Trophoblast cell (in vitro differentiated cells and primary cell): ENCODE results near the gene SLC25A1. TPM values are rescaled to one million over a fixed set of nuclear protein-coding genes. Genes with fewer than 3 reads are reported as not detected.

Source experiments
- DNase-seq, 2 donors: peaks; one replicate each; pipeline ENCODE4 v3.0.0-alpha.2; 2016
- H2AFZ ChIP-seq: 2 replicates; pipeline ENCODE4 v1.6.1; 2013; ENCODE audit warnings: low read length, moderate library complexity, mild to moderate bottlenecking; ENCODE audit not compliant: insufficient read depth, poor library complexity
- H2AK5ac ChIP-seq: 2 replicates; pipeline ENCODE4 v1.6.1; 2013; ENCODE audit warnings: mild to moderate bottlenecking, low read length
- H2BK120ac ChIP-seq: 2 replicates; pipeline ENCODE4 v1.6.1; 2013; ENCODE audit warnings: low read length, mild to moderate bottlenecking, moderate library complexity; ENCODE audit not compliant: insufficient read depth, poor library complexity
- H2BK12ac ChIP-seq: 2 replicates; pipeline ENCODE4 v1.6.1; 2013; ENCODE audit warnings: mild to moderate bottlenecking, low read length, moderate library complexity
- H2BK5ac ChIP-seq: 2 replicates; pipeline ENCODE4 v1.6.1; 2013; ENCODE audit warnings: low read length, low read depth, moderate library complexity, mild to moderate bottlenecking; ENCODE audit not compliant: poor library complexity
- H3K14ac ChIP-seq: 2 replicates; pipeline ENCODE4 v1.6.1; 2013; ENCODE audit warnings: mild to moderate bottlenecking, low read length
- H3K18ac ChIP-seq: 2 replicates; pipeline ENCODE4 v1.6.1; 2013; ENCODE audit warnings: mild to moderate bottlenecking, low read length
- H3K23ac ChIP-seq: 2 replicates; pipeline ENCODE4 v1.6.1; 2013; ENCODE audit warnings: low read length
- H3K27ac ChIP-seq: 2 replicates; pipeline ENCODE4 v1.5.1; 2013; ENCODE audit warnings: low read depth, mild to moderate bottlenecking, inconsistent platforms, low read length, moderate library complexity
- H3K27me3 ChIP-seq: 2 replicates; pipeline ENCODE4 v1.6.1; 2013; ENCODE audit warnings: inconsistent platforms, mild to moderate bottlenecking, low read length, moderate library complexity; ENCODE audit not compliant: insufficient read depth
- H3K36me3 ChIP-seq, 2 experiments: 1 replicate in 1 of 2; 2 replicates in 1 of 2; pipeline ENCODE4 v1.6.1; 2013; ENCODE audit warnings: low read length in 2 of 2, mild to moderate bottlenecking in 2 of 2, moderate library complexity in 1 of 2; ENCODE audit not compliant: insufficient read depth in 2 of 2, control insufficient read depth in 1 of 2
- H3K4ac ChIP-seq: 2 replicates; pipeline ENCODE4 v1.6.1; 2013; ENCODE audit warnings: low read depth, mild to moderate bottlenecking, low read length, moderate library complexity
- H3K4me1 ChIP-seq, 2 experiments: 1 replicate in 1 of 2; 2 replicates in 1 of 2; pipeline ENCODE4 v1.6.1; 2013; ENCODE audit warnings: low read length in 2 of 2, mild to moderate bottlenecking in 2 of 2, moderate library complexity in 1 of 2; ENCODE audit not compliant: insufficient read depth in 2 of 2, control insufficient read depth in 1 of 2
- H3K4me2 ChIP-seq: 2 replicates; pipeline ENCODE4 v1.6.1; 2013; ENCODE audit warnings: inconsistent platforms, mild to moderate bottlenecking, low read length, moderate library complexity
- H3K4me3 ChIP-seq: 2 replicates; pipeline ENCODE4 v1.5.1; 2013; ENCODE audit warnings: mild to moderate bottlenecking, low read depth, low read length, inconsistent platforms
- H3K79me1 ChIP-seq: one replicate; pipeline ENCODE4 v1.6.1; 2013; ENCODE audit warnings: low read length
- H3K79me2 ChIP-seq: 2 replicates; pipeline ENCODE4 v1.6.1; 2013; ENCODE audit warnings: low read length, mild to moderate bottlenecking; ENCODE audit not compliant: control insufficient read depth, insufficient read depth, poor library complexity
- H3K9ac ChIP-seq: 2 replicates; pipeline ENCODE4 v1.6.1; 2013; ENCODE audit warnings: mild to moderate bottlenecking, low read length
- H3K9me3 ChIP-seq: 2 replicates; pipeline ENCODE4 v1.6.1; 2013; ENCODE audit warnings: low read depth, mild to moderate bottlenecking, control low read depth, inconsistent platforms, low read length; ENCODE audit not compliant: insufficient read depth
- H4K12ac ChIP-seq: 2 replicates; pipeline ENCODE4 v1.6.1; 2013; ENCODE audit warnings: low read depth, mild to moderate bottlenecking, low read length, moderate library complexity
- H4K8ac ChIP-seq: 2 replicates; pipeline ENCODE4 v1.6.1; 2013; ENCODE audit warnings: low read depth, mild to moderate bottlenecking, low read length, moderate library complexity
- H4K91ac ChIP-seq: one replicate; pipeline ENCODE4 v1.6.1; 2013; ENCODE audit warnings: low read depth, mild to moderate bottlenecking, low read length, moderate library complexity
- WGBS: extraction: QIAGEN DNeasy Blood & Tissue Kit; methylation state at CpG from one replicate; pipeline ENCODE4 v1.1.7; 2013; ENCODE audit warnings: missing lambda C conversion rate; ENCODE audit not compliant: insufficient read length, insufficient coverage; ENCODE audit errors: extremely low coverage; 5-methylcytosine and 5-hydroxymethylcytosine counted together
- polyA plus RNA-seq: library from polyadenylated mRNA; stranded (reverse); fragments of 200-250 nt; gene quantifications from 2 replicates; pipeline ENCODE4 v1.2.3, GENCODE V29; 2013

The SLC25A1 gene
- polyA plus RNA-seq: 98.4 and 99.2 TPM in 2 replicates

- H3K23ac ChIP-seq: no peak within 1 kb of the TSS
- H3K27me3 ChIP-seq: no peaks in the 10 kb centered on the region
- H3K36me3 ChIP-seq: peaks cover 22% of the 10 kb centered on the region in 2 experiments
- peak within 1 kb of the TSS; percentile 96 for H3K4me3 ChIP-seq
- H2BK12ac ChIP-seq: peak within 1 kb of the TSS; percentile 12
- H3K4ac ChIP-seq: peak within 1 kb of the TSS; percentile 72
- H3K4me2 ChIP-seq: peak within 1 kb of the TSS; percentile 89
- peak within 1 kb of the TSS; percentile 60 for H4K12ac ChIP-seq
- H3K18ac ChIP-seq: peak within 1 kb of the TSS; percentile 95
- H3K79me1 ChIP-seq: peaks cover 14% of the 10 kb centered on the region
- WGBS: no CpG with 5 or more reads among the region's 86 CpGs
- H2AFZ ChIP-seq: peak within 1 kb of the TSS; percentile 77
- peak within 1 kb of the TSS; percentile 84 for H3K27ac ChIP-seq
- H3K4me1 ChIP-seq: peaks cover 32 to 43% of the 10 kb centered on the region in 2 experiments
- H3K79me2 ChIP-seq: peaks cover 14% of the 10 kb centered on the region
- peak within 1 kb of the TSS; percentile 57 for H2BK120ac ChIP-seq
- H3K14ac ChIP-seq: peak within 1 kb of the TSS; percentile 47
- peak within 1 kb of the TSS; percentile 80 for H2AK5ac ChIP-seq
- peak; percentile 89 to 95 for DNase-seq
- H3K9me3 ChIP-seq: peaks cover 1% of the 10 kb centered on the region
- peak within 1 kb of the TSS; percentile 89 for H3K9ac ChIP-seq
- peak within 1 kb of the TSS; percentile 81 for H4K91ac ChIP-seq
- H4K8ac ChIP-seq: peak within 1 kb of the TSS; percentile 84
- peak within 1 kb of the TSS; percentile 79 for H2BK5ac ChIP-seq
These were observed at the start of gene SLC25A1 for GRCh38 chr22:19178657-19179496. SLC25A1 (minus strand) TSS chr22:19178736; CDS start chr22:19178673, 63 bp downstream.

- peaks cover 7 to 17% of the 10 kb centered on the region in 2 experiments for H3K36me3 ChIP-seq
- no peak overlapping the region for H4K8ac ChIP-seq
- no peak overlapping the region for H3K4ac ChIP-seq
- no peak overlapping the region for H3K14ac ChIP-seq
- no peak overlapping the region for H2BK120ac ChIP-seq
- H2BK12ac ChIP-seq: no peak overlapping the region
- H4K12ac ChIP-seq: no peak overlapping the region
- no peak for DNase-seq
- H2BK5ac ChIP-seq: no peak overlapping the region
- H4K91ac ChIP-seq: no peak overlapping the region
- H3K27ac ChIP-seq: no peak overlapping the region
- H3K9me3 ChIP-seq: no peaks in the 10 kb centered on the region
- H2AFZ ChIP-seq: no peak overlapping the region
- no peak overlapping the region for H3K4me3 ChIP-seq
- no peak overlapping the region for H3K23ac ChIP-seq
- no peak overlapping the region for H3K9ac ChIP-seq
- H3K4me2 ChIP-seq: no peak overlapping the region
- H3K18ac ChIP-seq: no peak overlapping the region
- H2AK5ac ChIP-seq: no peak overlapping the region
- WGBS: no CpG with 5 or more reads among the region's 4 CpGs
- H3K79me1 ChIP-seq: no peaks in the 10 kb centered on the region
- H3K27me3 ChIP-seq: no peaks in the 10 kb centered on the region
- no peaks in the 10 kb centered on the region for H3K4me1 ChIP-seq
- no peaks in the 10 kb centered on the region for H3K79me2 ChIP-seq
These were observed 49.6 kb upstream of the SLC25A1 start for GRCh38 chr22:19228179-19228578.

- Histone ChIP-seq H3K9me3 (no peaks in the 10 kb centered on the region), H3K36me3 (peaks cover 12 to 21% of the 10 kb centered on the region in 2 experiments), H3K4me1 (no peaks in the 10 kb centered on the region), H2BK5ac (no peak overlapping the region), H3K14ac (no peak overlapping the region), H3K18ac (no peak overlapping the region), H3K4ac (no peak overlapping the region), H4K91ac (no peak overlapping the region), H3K79me2 (no peaks in the 10 kb centered on the region), H3K27ac (no peak overlapping the region), H2AK5ac (no peak overlapping the region), H3K79me1 (no peaks in the 10 kb centered on the region), H2BK12ac (no peak overlapping the region), H4K12ac (no peak overlapping the region), H2BK120ac (no peak overlapping the region), H2AFZ (no peak overlapping the region), H3K27me3 (no peaks in the 10 kb centered on the region), H4K8ac (no peak overlapping the region), H3K4me3 (no peak overlapping the region), H3K4me2 (no peak overlapping the region), H3K23ac (no peak overlapping the region), H3K9ac (no peak overlapping the region)
- DNase-seq: no peak
These were observed 47.9 kb upstream of the SLC25A1 start for GRCh38 chr22:19226428-19226827.

- Histone ChIP-seq H3K27me3 (no peaks in the 10 kb centered on the region), H3K4me3 (no peak overlapping the region), H3K36me3 (peaks cover 14 to 24% of the 10 kb centered on the region in 2 experiments), H3K23ac (no peak overlapping the region), H2BK12ac (no peak overlapping the region), H2BK5ac (no peak overlapping the region), H3K18ac (no peak overlapping the region), H3K14ac (no peak overlapping the region), H3K4ac (no peak overlapping the region), H2AFZ (no peak overlapping the region), H3K27ac (no peak overlapping the region), H4K8ac (no peak overlapping the region), H3K4me2 (no peak overlapping the region), H2BK120ac (no peak overlapping the region), H4K91ac (no peak overlapping the region), H3K9me3 (no peaks in the 10 kb centered on the region), H4K12ac (no peak overlapping the region), H3K79me1 (no peaks in the 10 kb centered on the region), H3K9ac (no peak overlapping the region), H3K79me2 (no peaks in the 10 kb centered on the region), H2AK5ac (no peak overlapping the region), H3K4me1 (no peaks in the 10 kb centered on the region)
- no peak for DNase-seq
- WGBS: no CpG with 5 or more reads among the region's 3 CpGs
These were observed 47.0 kb upstream of the SLC25A1 start for GRCh38 chr22:19225560-19225959.
